ENCODE data around the gene RTRAF.

RTRAF gene

DNA sequence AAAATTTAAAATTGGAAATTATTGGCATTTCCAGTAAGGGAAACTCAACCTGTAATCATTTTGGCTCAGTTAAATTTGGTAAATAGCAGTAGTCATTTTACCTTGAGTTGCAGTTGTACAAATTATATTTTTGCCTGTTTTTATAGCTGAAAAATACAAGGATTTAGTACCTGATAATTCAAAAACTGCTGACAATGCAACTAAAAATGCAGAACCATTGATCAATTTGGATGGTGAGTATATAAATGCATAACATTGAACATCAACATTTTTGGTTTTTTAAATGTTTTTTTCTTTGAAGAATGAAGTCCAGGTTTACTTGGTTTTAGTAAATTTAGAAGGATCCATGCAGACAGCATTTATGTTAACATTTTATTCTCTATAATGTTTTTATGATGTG is 9.0 kb downstream of the RTRAF start:
- TF ChIP-seq MYC (IDR thresholded peaks at IDR 0.05; ENCODE audit: low read depth, low read length) (no peak), POLR2A (IDR thresholded peaks at IDR 0.05; ENCODE audit: extremely low read depth, insufficient read length) (no peak), CTCF (IDR thresholded peaks at IDR 0.05; ENCODE audit: low read depth, low read length) (no peak)
- TF ChIP-seq, protein P1, sequence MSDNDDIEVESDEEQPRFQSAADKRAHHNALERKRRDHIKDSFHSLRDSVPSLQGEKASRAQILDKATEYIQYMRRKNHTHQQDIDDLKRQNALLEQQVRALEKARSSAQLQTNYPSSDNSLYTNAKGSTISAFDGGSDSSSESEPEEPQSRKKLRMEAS (IDR thresholded peaks at IDR 0.05; ENCODE audit: low read depth, low read length) = no peak
- H3K4me3 ChIP-seq (ENCODE audit: low read depth, low read length) = no peak overlapping the region
- DNase-seq (ENCODE audit: low read depth) = no peak

GRCh38 chr14:51999084-51999483 is 9.7 kb downstream of the RTRAF start:
- H3K4me3 ChIP-seq (ENCODE audit: low read depth, low read length) = no peak overlapping the region
- DNase-seq (ENCODE audit: low read depth) = no peak
- TF ChIP-seq POLR2A (IDR thresholded peaks at IDR 0.05; ENCODE audit: extremely low read depth, insufficient read length) (no peak), CTCF (IDR thresholded peaks at IDR 0.05; ENCODE audit: low read depth, low read length) (no peak), MYC (IDR thresholded peaks at IDR 0.05; ENCODE audit: low read depth, low read length) (no peak)
- TF ChIP-seq, protein P1 (IDR thresholded peaks at IDR 0.05; ENCODE audit: low read depth, low read length) = no peak

DNA sequence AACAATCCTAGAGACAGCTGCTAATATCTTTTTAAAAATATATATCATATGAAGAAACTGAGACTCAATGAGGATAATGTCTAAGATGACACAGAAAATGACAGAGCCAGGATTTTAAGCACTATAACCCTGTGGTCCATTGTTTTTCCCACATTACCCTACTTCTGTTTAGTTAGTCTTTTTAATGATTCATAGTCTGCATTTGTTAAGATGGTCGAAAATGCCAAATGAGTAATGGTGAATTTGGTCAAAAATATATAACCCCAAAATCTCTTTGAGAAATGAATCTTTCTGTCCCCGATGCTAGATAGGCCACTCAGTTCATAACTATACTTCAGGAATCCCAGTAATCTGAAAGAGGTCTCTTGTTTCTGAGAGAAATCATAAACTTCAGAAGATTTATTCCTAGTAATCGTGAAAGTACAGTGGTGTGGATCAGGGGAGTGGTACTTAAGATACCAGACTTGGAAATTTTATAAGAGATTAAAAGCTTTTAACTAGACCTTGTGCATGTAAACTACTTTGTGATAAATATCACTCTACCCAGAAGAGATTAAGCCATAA is 10.8 kb downstream of the RTRAF start:
- no peak for DNase-seq (ENCODE audit: low read depth)
- H3K4me3 ChIP-seq (ENCODE audit: low read depth, low read length) = no peak overlapping the region
- TF ChIP-seq CTCF (IDR thresholded peaks at IDR 0.05; ENCODE audit: low read depth, low read length) (no peak), POLR2A (IDR thresholded peaks at IDR 0.05; ENCODE audit: extremely low read depth, insufficient read length) (no peak), MYC (IDR thresholded peaks at IDR 0.05; ENCODE audit: low read depth, low read length) (no peak)
- TF ChIP-seq, protein P1 (IDR thresholded peaks at IDR 0.05; ENCODE audit: low read depth, low read length) = no peak

GRCh38 chr14:52000696-52001095 is 11.3 kb downstream of the RTRAF start:
- H3K4me3 ChIP-seq (ENCODE audit: low read depth, low read length) = no peak overlapping the region
- TF ChIP-seq CTCF (IDR thresholded peaks at IDR 0.05; ENCODE audit: low read depth, low read length) = no peak
- no peak for TF ChIP-seq POLR2A (IDR thresholded peaks at IDR 0.05; ENCODE audit: extremely low read depth, insufficient read length)
- TF ChIP-seq, protein P1 (IDR thresholded peaks at IDR 0.05; ENCODE audit: low read depth, low read length) = no peak
- DNase-seq (ENCODE audit: low read depth) = no peak

DNA sequence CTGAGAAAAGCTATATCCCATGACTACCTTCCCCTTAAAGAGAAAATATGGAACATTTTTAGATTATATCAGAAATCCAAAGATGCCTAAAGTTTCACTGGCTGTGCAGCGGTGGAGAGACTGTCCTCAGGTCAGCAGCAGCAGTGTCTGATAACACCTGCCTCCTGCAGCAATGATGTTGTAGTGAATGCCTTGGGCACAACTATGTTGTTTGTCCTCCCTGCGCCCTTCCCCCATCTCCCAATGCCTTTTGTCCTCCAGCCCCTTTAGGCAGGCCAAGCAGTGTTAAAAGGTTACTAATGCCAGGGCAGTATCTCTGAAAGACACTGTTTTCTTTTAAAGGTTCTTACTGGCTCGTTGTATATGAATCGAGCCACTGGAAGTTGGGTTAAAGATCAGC is 13.2 kb downstream of the RTRAF start:
- no peak for DNase-seq (ENCODE audit: low read depth)
- H3K4me3 ChIP-seq (ENCODE audit: low read depth, low read length) = no peak overlapping the region
- TF ChIP-seq MYC (IDR thresholded peaks at IDR 0.05; ENCODE audit: low read depth, low read length) (no peak), CTCF (IDR thresholded peaks at IDR 0.05; ENCODE audit: low read depth, low read length) (no peak), POLR2A (IDR thresholded peaks at IDR 0.05; ENCODE audit: extremely low read depth, insufficient read length) (no peak)
- TF ChIP-seq, protein P1 (IDR thresholded peaks at IDR 0.05; ENCODE audit: low read depth, low read length) = no peak
